Muscle of leg (tissue), 11 donors: ENCODE measurements around the gene MAML3. TPM values are rescaled to one million over a fixed set of nuclear protein-coding genes. Genes with fewer than 3 reads are reported as not detected.

Source experiments
- DNase-seq: peaks from one replicate; pipeline ENCODE4 v3.0.0; 2013
- H3K27ac ChIP-seq: one replicate; pipeline ENCODE4 v1.5.1; 2013; ENCODE audit warnings: mild to moderate bottlenecking, low read length, control low read depth
- H3K27me3 ChIP-seq: one replicate; pipeline ENCODE4 v1.6.1; 2013; ENCODE audit warnings: low read length; ENCODE audit not compliant: control insufficient read depth, insufficient read depth
- H3K36me3 ChIP-seq: one replicate; pipeline ENCODE4 v1.6.1; 2013; ENCODE audit warnings: low read length; ENCODE audit not compliant: control insufficient read depth, insufficient read depth
- H3K4me1 ChIP-seq: one replicate; pipeline ENCODE4 v1.6.1; 2013; ENCODE audit warnings: low read length; ENCODE audit not compliant: control insufficient read depth, insufficient read depth
- H3K4me3 ChIP-seq: one replicate; pipeline ENCODE4 v1.5.1; 2013; ENCODE audit warnings: low read length, control low read depth
- H3K9me3 ChIP-seq: replicated peaks from 2 replicates; pipeline ENCODE4 v1.6.1; 2013; ENCODE audit warnings: low read depth, low read length; ENCODE audit not compliant: control insufficient read depth
- WGBS: methylation state at CpG from one replicate; pipeline ENCODE4 v1.1.5; 2013; ENCODE audit warnings: missing lambda C conversion rate; ENCODE audit not compliant: insufficient coverage; 5-methylcytosine and 5-hydroxymethylcytosine counted together
- polyA plus RNA-seq, 8 donors: library from polyadenylated mRNA; unstranded; fragments of 120-200 nt; gene quantifications; one replicate each; pipeline versions ENCODE4 v1.2.1 to v1.2.3, GENCODE V29; 2013; ENCODE audit warnings: inconsistent platforms in 1 of 8, low replicate concordance in 1 of 8; ENCODE audit not compliant: insufficient read length in 8 of 8, insufficient read depth in 1 of 8
- total RNA-seq: library from RNA; stranded (reverse); fragments of 120-200 nt; gene quantifications from one replicate; pipeline ENCODE4 v1.2.4, GENCODE V29; 2013

MAML3 gene
- total and polyA plus RNA-seq, 9 donors: 3.0 to 5.5 (median 5.0) TPM

DNA sequence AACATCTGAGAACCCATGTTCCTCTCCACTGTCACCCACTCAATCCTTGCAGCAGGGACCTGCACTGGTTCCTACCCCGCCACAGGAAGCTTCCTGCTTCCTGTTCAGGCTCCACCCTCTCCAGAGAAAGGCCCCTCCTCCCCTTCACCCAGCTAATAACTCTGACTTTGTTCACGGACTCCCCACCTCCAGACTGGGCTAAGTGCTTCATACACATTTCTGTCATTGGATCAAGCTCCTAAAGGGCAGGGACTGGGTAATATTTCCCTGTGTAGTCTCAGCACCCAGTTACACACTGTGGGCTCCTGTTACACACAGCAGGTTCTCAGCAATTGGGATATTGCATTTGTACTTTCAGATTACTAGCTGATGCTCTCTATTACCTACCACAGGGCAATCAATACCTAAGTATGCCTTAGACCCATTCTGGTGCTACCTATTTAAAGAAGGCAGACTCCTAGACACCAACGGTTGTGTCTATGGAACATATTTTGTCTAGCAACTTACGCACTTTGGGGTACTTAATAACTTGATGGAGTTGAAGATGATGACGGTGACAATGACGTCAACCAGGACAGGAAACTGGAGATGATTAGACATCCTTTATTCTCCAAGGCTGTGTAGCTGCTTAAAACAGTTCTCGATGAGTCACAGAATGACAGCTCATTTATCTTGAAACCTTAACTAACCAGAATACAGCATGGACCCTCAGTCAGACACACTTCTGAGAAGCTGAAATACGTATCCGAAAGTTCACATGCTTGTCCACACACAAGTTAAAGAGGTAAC is 58.1 kb downstream of the MAML3 start:
- Histone ChIP-seq H3K27ac (peak overlapping the region; percentile 79), H3K9me3 (no peaks in the 10 kb centered on the region), H3K36me3 (no peaks in the 10 kb centered on the region), H3K4me3 (no peak overlapping the region), H3K4me1 (peaks cover 33% of the 10 kb centered on the region), H3K27me3 (no peaks in the 10 kb centered on the region)
- peak; percentile 44 for DNase-seq
- WGBS: 86% methylated on average over 4 of the region's 9 CpGs

DNA sequence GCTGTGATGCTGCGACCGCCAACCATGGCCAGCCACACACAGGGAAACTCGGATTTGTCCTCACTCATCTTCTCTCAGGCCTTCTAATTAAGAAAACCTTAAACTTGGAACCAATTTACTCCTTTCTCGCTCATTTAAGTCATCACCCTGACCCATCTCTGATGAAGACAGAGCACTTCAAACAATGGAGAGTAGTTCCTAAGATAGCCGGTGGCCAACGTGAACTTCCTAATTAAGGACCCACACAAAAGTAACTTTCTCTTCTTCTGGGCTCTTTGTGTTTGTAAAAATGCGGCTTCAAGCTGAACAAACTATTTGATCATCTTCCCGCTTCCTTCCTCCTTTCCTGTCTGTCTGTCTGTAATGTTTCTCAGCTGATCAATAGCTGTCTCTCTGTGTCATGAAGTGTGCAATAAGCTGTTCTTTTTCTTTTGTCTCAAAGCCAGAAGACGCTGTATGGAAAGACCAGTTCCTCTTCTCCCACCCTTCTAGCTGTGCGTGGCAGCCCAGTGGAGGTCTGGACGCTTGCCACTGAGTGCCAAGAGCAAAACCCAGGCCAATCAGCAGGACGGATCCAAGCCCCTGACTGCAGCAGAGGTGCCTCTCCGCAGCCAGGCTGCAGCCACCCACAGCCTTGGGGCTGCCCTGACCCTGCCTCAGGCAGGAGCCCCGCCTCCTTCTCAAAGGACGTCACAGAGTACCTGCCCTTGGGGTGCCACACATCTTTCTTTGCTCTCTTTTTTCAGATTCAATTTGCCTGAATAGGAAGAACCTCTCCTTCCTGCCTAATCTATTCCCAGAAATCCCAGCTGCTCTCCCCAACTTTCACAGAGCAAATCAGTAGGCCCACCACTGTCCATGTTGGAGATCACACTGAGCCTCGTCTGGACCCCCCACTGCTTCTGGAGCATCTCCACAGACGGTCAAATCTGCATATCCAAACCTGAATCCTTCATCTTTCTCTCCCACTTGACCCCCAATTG is 59.3 kb downstream of the MAML3 start:
- no peak overlapping the region for H3K4me3 ChIP-seq
- DNase-seq: peak; percentile 68
- peak overlapping the region; percentile 79 for H3K27ac ChIP-seq
- WGBS: 57% methylated on average over 14 of the region's 17 CpGs
- H3K27me3 ChIP-seq: no peaks in the 10 kb centered on the region
- no peaks in the 10 kb centered on the region for H3K36me3 ChIP-seq
- peaks cover 30% of the 10 kb centered on the region for H3K4me1 ChIP-seq
- no peaks in the 10 kb centered on the region for H3K9me3 ChIP-seq

DNA sequence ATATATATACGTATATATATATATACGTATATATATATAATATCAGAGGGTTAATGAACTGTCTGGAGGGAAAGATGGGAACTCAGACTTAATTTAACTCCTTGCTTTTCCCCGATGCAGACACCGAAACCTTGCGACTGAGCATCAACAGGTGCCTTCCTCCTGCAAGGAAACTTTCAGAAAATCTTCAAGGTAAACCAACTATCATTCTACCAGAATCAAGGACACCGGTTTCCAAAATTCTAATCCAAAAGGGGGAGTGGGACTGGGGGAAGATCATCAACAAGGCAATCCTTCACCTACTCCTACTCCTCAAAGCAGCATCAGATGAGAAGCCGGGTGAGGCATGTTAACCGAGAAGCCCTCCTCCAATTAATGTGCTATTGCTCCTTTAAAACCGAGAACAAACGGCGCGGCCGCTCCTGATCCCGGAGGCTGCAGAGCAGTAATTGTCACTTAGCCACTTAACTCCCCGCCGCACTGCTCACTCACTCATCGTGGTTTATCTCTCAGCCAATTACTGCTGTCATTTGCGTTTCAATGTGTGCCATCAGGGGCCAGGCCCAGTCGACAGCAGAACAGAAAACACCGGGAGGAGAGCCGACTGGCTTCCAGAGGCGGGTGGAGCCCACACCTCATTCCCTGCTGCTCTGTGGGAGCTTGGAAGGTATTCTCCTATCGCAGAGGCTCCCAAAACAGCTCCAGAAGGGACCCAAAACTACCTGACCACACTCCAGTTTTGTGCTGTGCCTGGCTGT is 61.7 kb downstream of the MAML3 start:
- 11% methylated on average over 9 of the region's 23 CpGs for WGBS
- H3K36me3 ChIP-seq: no peaks in the 10 kb centered on the region
- H3K4me3 ChIP-seq: peak overlapping the region; percentile 15
- no peaks in the 10 kb centered on the region for H3K9me3 ChIP-seq
- no peak for DNase-seq
- no peaks in the 10 kb centered on the region for H3K27me3 ChIP-seq
- H3K4me1 ChIP-seq: peaks cover 24% of the 10 kb centered on the region
- H3K27ac ChIP-seq: peak overlapping the region; percentile 33

DNA sequence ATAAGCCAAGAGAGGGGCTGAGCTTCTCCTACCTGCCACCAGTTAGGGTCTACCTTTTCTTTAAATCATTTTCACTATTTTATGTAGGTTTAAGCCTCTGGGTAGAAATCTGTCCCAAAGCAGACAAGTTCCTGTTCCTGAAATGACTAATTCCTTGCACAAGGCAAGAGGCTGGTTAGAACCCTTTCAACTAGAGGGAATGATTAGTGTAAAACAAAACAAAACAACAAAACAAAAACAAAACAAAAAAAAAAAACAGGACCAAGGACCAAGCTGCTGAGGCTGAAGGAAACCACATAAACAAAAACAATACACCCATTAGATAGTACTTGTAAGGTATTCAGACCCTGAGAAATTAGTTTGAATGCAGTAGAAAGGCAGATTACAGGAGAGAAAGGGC is 62.7 kb downstream of the MAML3 start:
- Histone ChIP-seq H3K27ac (no peak overlapping the region), H3K36me3 (no peaks in the 10 kb centered on the region), H3K27me3 (no peaks in the 10 kb centered on the region), H3K4me1 (peaks cover 24% of the 10 kb centered on the region), H3K4me3 (no peak overlapping the region), H3K9me3 (no peaks in the 10 kb centered on the region)
- no peak for DNase-seq

GRCh38 chr4:140090215-140090731 is 63.7 kb downstream of the MAML3 start:
- Histone ChIP-seq H3K27ac (no peak overlapping the region), H3K36me3 (no peaks in the 10 kb centered on the region), H3K9me3 (no peaks in the 10 kb centered on the region), H3K27me3 (no peaks in the 10 kb centered on the region), H3K4me3 (no peak overlapping the region), H3K4me1 (peaks cover 21% of the 10 kb centered on the region)
- DNase-seq: no peak
- 33% methylated on average over 3 of the region's 5 CpGs for WGBS

DNA sequence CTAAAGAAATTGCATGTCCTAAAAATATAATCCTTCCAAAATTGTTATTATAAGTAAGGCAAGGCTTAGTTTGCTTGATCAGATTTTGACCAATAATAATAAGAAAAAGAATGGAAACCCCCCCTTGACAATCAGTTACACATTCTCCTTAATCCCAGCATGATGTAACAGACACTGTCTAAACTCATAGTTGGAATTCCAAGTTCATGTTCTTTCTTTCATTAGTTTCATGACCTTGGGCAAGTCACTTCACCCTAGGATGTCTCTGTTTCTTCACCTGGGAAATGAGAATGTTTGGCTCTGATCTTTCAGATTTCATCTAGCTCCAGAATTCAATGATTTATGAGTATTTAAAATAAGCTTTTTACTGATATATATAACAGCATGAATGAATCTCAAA is 64.8 kb downstream of the MAML3 start:
- H3K4me1 ChIP-seq: peaks cover 17% of the 10 kb centered on the region
- no peaks in the 10 kb centered on the region for H3K9me3 ChIP-seq

DNA sequence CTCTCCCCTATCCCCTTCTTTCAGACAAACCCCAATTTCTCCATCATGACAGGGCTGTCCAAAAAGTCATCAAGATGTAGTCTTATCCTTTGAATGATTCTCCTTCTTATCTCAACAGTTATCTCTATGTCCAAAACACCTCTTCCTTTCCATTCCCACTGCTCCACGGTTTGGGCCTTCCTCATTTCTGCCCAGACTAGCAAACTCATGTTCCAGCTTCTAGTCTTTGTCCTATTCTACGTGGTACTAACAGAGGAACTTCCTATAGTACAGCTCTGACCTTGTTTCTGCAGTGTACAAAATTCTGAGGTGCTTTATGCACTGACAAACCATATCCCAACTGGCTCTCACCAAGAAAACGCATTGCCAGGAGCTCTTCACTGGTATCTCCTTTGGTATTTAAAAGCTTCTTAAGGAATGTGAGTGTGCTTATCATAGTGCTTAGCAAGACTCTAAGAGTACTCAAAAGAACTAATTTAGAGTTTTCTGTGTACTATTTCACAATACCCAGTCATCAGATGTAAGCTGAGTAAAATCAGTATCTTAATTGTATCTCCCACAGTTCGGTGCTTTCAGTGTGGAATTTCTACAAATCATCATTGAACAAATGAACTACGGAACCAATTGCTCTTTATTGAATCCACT is 65.5 kb downstream of the MAML3 start:
- no peak for DNase-seq
- H3K27ac ChIP-seq: no peak overlapping the region
- no peaks in the 10 kb centered on the region for H3K27me3 ChIP-seq
- 68% methylated on average over 2 of the region's 5 CpGs for WGBS
- no peak overlapping the region for H3K4me3 ChIP-seq
- peaks cover 10% of the 10 kb centered on the region for H3K4me1 ChIP-seq
- H3K9me3 ChIP-seq: no peaks in the 10 kb centered on the region
- no peaks in the 10 kb centered on the region for H3K36me3 ChIP-seq

More for the DNA sequence above, 64.8 kb downstream of the MAML3 start:
- Histone ChIP-seq H3K27ac (no peak overlapping the region), H3K27me3 (no peaks in the 10 kb centered on the region), H3K36me3 (no peaks in the 10 kb centered on the region), H3K4me3 (no peak overlapping the region)
- no peak for DNase-seq

DNA sequence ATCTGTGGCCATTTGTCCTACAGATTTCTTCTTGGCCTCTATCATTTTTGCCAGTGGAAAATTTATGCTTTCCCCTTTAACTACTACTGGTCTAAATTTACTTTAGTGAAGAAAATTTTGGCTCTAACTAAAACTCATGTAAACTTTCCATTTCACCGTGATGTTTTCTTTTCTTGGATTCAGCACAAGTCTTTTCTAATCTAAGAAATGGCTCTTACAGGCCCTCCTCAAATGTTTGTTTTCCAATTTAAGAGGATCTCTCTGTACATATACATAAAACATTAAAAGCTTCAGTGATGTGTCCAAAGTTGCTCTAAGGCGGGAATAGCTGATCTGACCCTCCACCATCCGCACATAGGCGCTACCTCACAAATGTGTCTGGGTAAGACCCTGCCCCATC is 68.1 kb downstream of the MAML3 start:
- H3K4me1 ChIP-seq: peaks cover 2% of the 10 kb centered on the region
- H3K27me3 ChIP-seq: no peaks in the 10 kb centered on the region
- 96% methylated on average over 3 of the region's 4 CpGs for WGBS
- no peaks in the 10 kb centered on the region for H3K9me3 ChIP-seq
- peak; percentile 60 for DNase-seq
- no peak overlapping the region for H3K27ac ChIP-seq
- no peaks in the 10 kb centered on the region for H3K36me3 ChIP-seq
- no peak overlapping the region for H3K4me3 ChIP-seq

DNA sequence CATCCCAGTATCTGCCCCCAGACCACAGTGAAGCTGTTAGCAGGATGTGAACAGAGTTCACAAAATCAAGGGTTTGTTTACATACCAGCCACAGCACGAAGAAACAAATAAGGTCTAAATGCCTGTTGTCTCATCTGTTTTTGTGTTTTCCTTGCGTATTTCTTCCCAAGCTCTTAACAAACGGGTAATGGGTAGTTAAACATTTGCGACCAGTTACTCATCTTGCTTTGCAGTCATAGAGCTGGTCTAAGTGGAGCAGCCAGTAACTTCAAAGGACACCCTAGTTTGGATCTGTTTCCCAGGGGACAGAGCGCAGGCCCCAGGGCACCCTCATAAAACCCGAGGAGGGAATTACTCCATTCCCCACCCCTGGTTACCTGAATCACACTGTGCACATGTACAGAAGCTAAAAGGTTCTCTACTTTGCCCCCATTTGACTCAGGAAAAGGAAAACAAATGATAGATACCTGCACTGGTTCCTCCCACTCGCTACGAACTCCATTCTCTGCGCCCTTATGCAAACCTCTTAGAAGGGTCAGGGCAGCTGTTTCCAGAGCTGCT is 68.8 kb downstream of the MAML3 start:
- Histone ChIP-seq H3K27me3 (no peaks in the 10 kb centered on the region), H3K9me3 (no peaks in the 10 kb centered on the region), H3K4me3 (no peak overlapping the region), H3K36me3 (no peaks in the 10 kb centered on the region), H3K27ac (no peak overlapping the region), H3K4me1 (peaks cover 2% of the 10 kb centered on the region)
- no peak for DNase-seq
- WGBS: 81% methylated on average over 6 of the region's 9 CpGs
